ENCODE data around the gene BORCS5. TPM values are rescaled to one million over a fixed set of nuclear protein-coding genes. Genes with fewer than 3 reads are reported as not detected.

The BORCS5 gene
- total and polyA plus RNA-seq, 2 of the 8 experiments (the other 6 are each of a cell fraction or from before 2014, with no cell fraction given), result 8.3 to 17.4 TPM

- no peak overlapping the region for H3K27ac ChIP-seq (ENCODE audit: low read depth, low read length)
- H3K14ac ChIP-seq (ENCODE audit: insufficient read length), result no peak overlapping the region
- TF ChIP-seq JUN (IDR thresholded peaks at IDR 0.05; ENCODE audit: low read depth, low read length) (no peak), RBBP5 (IDR thresholded peaks at IDR 0.05; ENCODE audit: borderline replicate concordance, low read depth, low read length) (no peak), ZNF274 (IDR thresholded peaks at IDR 0.05; ENCODE audit: borderline replicate concordance, extremely low read depth, low read length) (no peak), CREB1 (IDR thresholded peaks at IDR 0.05) (no peak), ATF3 (IDR thresholded peaks at IDR 0.05; ENCODE audit: insufficient read depth, low read depth, low read length) (no peak), POU5F1 (IDR thresholded peaks at IDR 0.05; ENCODE audit: low read depth, low read length) (no peak), YY1 (IDR thresholded peaks at IDR 0.05; ENCODE audit: low read depth, low read length) (no peak), SP4 (IDR thresholded peaks at IDR 0.05; ENCODE audit: low read length) (no peak), SP1 (IDR thresholded peaks at IDR 0.05; ENCODE audit: low read depth, low read length) (no peak)
- no peak overlapping the region for H2BK5ac ChIP-seq (ENCODE audit: low read depth, low read length)
- POLR2A ChIA-PET (ENCODE audit: partially characterized antibody), result interaction anchor here (0.6 to 1.2 kb wide), 2 partner anchors 10 to 360 kb away, joined by 3 to 4 read pairs; partner anchors contain the start of gene BORCS5
- peaks cover 0 to 3% (median 0%) of the 10 kb centered on the region in 4 experiments; a peak in 2 of 7 replicates for H3K4me1 ChIP-seq (replicated peaks in 1 of 4; ENCODE audit: control insufficient read depth in 3 of 4, insufficient read depth in 4 of 4, low read length in 3 of 4)
- H3K56ac ChIP-seq (replicated peaks; ENCODE audit: insufficient read length, low read depth, low read length), result no peak overlapping the region
- H2AFZ ChIP-seq (ENCODE audit: low read length), result no peak overlapping the region
- H3K79me2 ChIP-seq (ENCODE audit: control insufficient read depth in 1 of 2, insufficient read depth in 2 of 2, low read length in 2 of 2), result no peaks in the 10 kb centered on the region
- H4K5ac ChIP-seq (ENCODE audit: insufficient read length, low read depth, low read length), result no peak overlapping the region
- H4K91ac ChIP-seq (replicated peaks; ENCODE audit: insufficient read length, low read length), result no peak overlapping the region
- H4K8ac ChIP-seq (ENCODE audit: extremely low read depth, insufficient read depth, low read length), result no peak overlapping the region
- H2BK120ac ChIP-seq (replicated peaks; ENCODE audit: low read depth, low read length), result no peak overlapping the region
- no peak for DNase-seq (ENCODE audit: low read depth in 1 of 2, low spot score in 2 of 2)
- H3K23ac ChIP-seq (ENCODE audit: insufficient read length), result no peak overlapping the region
- no peak overlapping the region for H2BK15ac ChIP-seq (ENCODE audit: low read length)
- no peak overlapping the region for H2BK20ac ChIP-seq (ENCODE audit: low read length)
- H3K4me2 ChIP-seq (ENCODE audit: insufficient read depth in 1 of 2, low read depth in 2 of 2, low read length in 2 of 2), result no peak overlapping the region
- no peaks in the 10 kb centered on the region for H3K23me2 ChIP-seq (ENCODE audit: low read depth, low read length)
- WGBS, 2 experiments (ENCODE audit: extremely low coverage in 1 of 2, insufficient coverage in 1 of 2, insufficient read length in 1 of 2, insufficient replicate concordance in 2 of 2, low coverage in 1 of 2, low lambda C conversion rate in 2 of 2, missing lambda C conversion rate in 1 of 2), result 62% methylated on average over 4 of the region's 4 CpGs; no CpG with 5 or more reads in 1 of the 2 experiments
- H3K36me3 ChIP-seq (ENCODE audit: control insufficient read depth in 2 of 4, insufficient read depth in 4 of 4, low read length in 3 of 4), result peaks cover 0 to 5% (median under 1%) of the 10 kb centered on the region in 4 experiments; a peak in 1 of 8 replicates
- H3K9me3 ChIP-seq (ENCODE audit: insufficient read depth in 2 of 2, low read depth in 1 of 2, low read length in 1 of 2), result no peaks in the 10 kb centered on the region
- H2AK5ac ChIP-seq (ENCODE audit: low read depth, low read length), result no peak overlapping the region
- H3K79me1 ChIP-seq (ENCODE audit: low read depth, low read length), result no peaks in the 10 kb centered on the region
- no peak overlapping the region for H3K4ac ChIP-seq (replicated peaks; ENCODE audit: insufficient read length, low read depth, low read length)
- H4K20me1 ChIP-seq (replicated peaks in 1 of 2; ENCODE audit: control insufficient read depth in 1 of 2, insufficient read depth in 2 of 2, low read length in 2 of 2), result no peaks in the 10 kb centered on the region
- no peaks in the 10 kb centered on the region for H3K27me3 ChIP-seq (replicated peaks in 1 of 4; ENCODE audit: control insufficient read depth in 3 of 4, extremely low read depth in 1 of 4, insufficient read depth in 3 of 4, low read length in 3 of 4)
- CTCF ChIA-PET (ENCODE audit: partially characterized antibody), result interaction anchor here (1.1 kb wide), 1 partner anchor 39 kb away, joined by 4 read pairs; no protein-coding TSS in a partner anchor
- no peak overlapping the region for H3K9ac ChIP-seq (replicated peaks in 1 of 4; ENCODE audit: extremely low read depth in 1 of 4, low read depth in 3 of 4, low read length in 3 of 4)
- H3K4me3 ChIP-seq (ENCODE audit: extremely low read depth in 1 of 4, insufficient read depth in 2 of 4, low read depth in 3 of 4, low read length in 4 of 4), result no peak overlapping the region
- FAIRE-seq, result peak; percentile 32
- H2BK12ac ChIP-seq (ENCODE audit: low read depth, low read length), result no peak overlapping the region
- H3K18ac ChIP-seq (ENCODE audit: extremely low read depth, low read length), result no peak overlapping the region
These were observed 9.1 kb downstream of the BORCS5 start for GRCh38 chr12:12365931-12366431.
